Fibroblast of skin of left quadriceps (primary cell): ENCODE data around the gene NAXE.
"Not testable (repeated sequence)": the region's sequence is repeated elsewhere in the genome, so short reads cannot be mapped to it uniquely, and the experiment has no call there.

Experiments
- DNase-seq, 2 experiments: peaks; one replicate each; pipeline ENCODE4 v3.0.0-alpha.2; 2013; ENCODE audit warnings: low read depth in 2 of 2

The NAXE gene

GRCh38 chr1:156623946-156624813, 32.6 kb downstream of the NAXE start:
- DNase-seq = no peak

GRCh38 chr1:156624814-156625435, 33.3 kb downstream of the NAXE start:
- no peak for DNase-seq

GRCh38 chr1:156625436-156626078, 34.0 kb downstream of the NAXE start:
- DNase-seq = no peak

GRCh38 chr1:156626079-156626438, 34.5 kb downstream of the NAXE start:
- DNase-seq = no peak

- no peak for DNase-seq
Measured at GRCh38 chr1:156627313-156627880, 35.8 kb downstream of the NAXE start.

GRCh38 chr1:156629823-156630449, 38.4 kb downstream of the NAXE start:
- DNase-seq = no peak

GRCh38 chr1:156631152-156631551, 39.6 kb downstream of the NAXE start:
- DNase-seq = not testable (repeated sequence)

GRCh38 chr1:156632355-156632754, 40.8 kb downstream of the NAXE start:
- DNase-seq = no peak

GRCh38 chr1:156638189-156638985, 46.8 kb downstream of the NAXE start:
- DNase-seq = no peak

- DNase-seq = no peak
Measured at GRCh38 chr1:156639601-156640101, 48.1 kb downstream of the NAXE start.

- no peak for DNase-seq
Measured at GRCh38 chr1:156640842-156641706, 49.5 kb downstream of the NAXE start.

- DNase-seq = no peak
Measured at GRCh38 chr1:156641761-156642264, 50.2 kb downstream of the NAXE start, which contains the start of gene BCAN. Gene BCAN (plus strand): TSS chr1:156642117. CDS start chr1:156646055, 3,938 bp downstream.

- DNase-seq = no peak
Measured at GRCh38 chr1:156642265-156643048, 50.9 kb downstream of the NAXE start.

GRCh38 chr1:156643049-156643777, 51.6 kb downstream of the NAXE start:
- no peak for DNase-seq

- DNase-seq = no peak
Measured at GRCh38 chr1:156643778-156644092, 52.2 kb downstream of the NAXE start.
